ENCODE data around the gene H2BK1. TPM values are rescaled to one million over a fixed set of nuclear protein-coding genes. Genes with fewer than 3 reads are reported as not detected.

Gene H2BK1
- total and polyA plus RNA-seq, 12 donors: not detected

GRCh38 chr7:151237244-151238189, 27.2 kb upstream of the H2BK1 start:
- intact Hi-C loops (cut with DNase I): no loop called here
- 82 to 84% methylated on average over 44 of the region's 44 CpGs for WGBS, 2 donors
- Histone ChIP-seq H3K27ac (no peak overlapping the region), H3K4me1 (peaks cover 9 to 43% (median 26%) of the 10 kb centered on the region in 9 donors), H3K4me3 (no peak overlapping the region), H3K9me3 (no peaks in the 10 kb centered on the region), H3K27me3 (no peaks in the 10 kb centered on the region), H3K36me3 (peaks cover 0 to 85% (median 46%) of the 10 kb centered on the region in 9 donors)
- no peak for DNase-seq
- TF ChIP-seq CTCF (IDR thresholded peaks at IDR 0.05): no peak
- ATAC-seq: no peak

GRCh38 chr7:151236406-151236805, 26.1 kb upstream of the H2BK1 start:
- peaks cover 0 to 74% (median 40%) of the 10 kb centered on the region in 9 donors for H3K36me3 ChIP-seq
- DNase-seq (no peak), ATAC-seq (no peak)
- intact Hi-C loops (cut with DNase I): no loop called here
- TF ChIP-seq CTCF (IDR thresholded peaks at IDR 0.05): no peak
- H3K4me3 ChIP-seq: no peak overlapping the region
- H3K9me3 ChIP-seq: no peaks in the 10 kb centered on the region
- 86 to 89% methylated on average over 13 of the region's 13 CpGs for WGBS, 2 donors
- H3K27ac ChIP-seq: no peak overlapping the region
- peaks cover 12 to 48% (median 28%) of the 10 kb centered on the region in 9 donors for H3K4me1 ChIP-seq
- H3K27me3 ChIP-seq: no peaks in the 10 kb centered on the region

- H3K27ac ChIP-seq: no peak overlapping the region
- DNase-seq: no peak
- H3K9me3 ChIP-seq: no peaks in the 10 kb centered on the region
- no peaks in the 10 kb centered on the region for H3K27me3 ChIP-seq
- intact Hi-C loops (cut with DNase I): no loop called here
- H3K4me3 ChIP-seq: no peak overlapping the region
- WGBS, 2 donors: 80 to 87% methylated on average over 28 of the region's 28 CpGs
- no peak for ATAC-seq
- H3K36me3 ChIP-seq: peaks cover 0 to 63% (median 39%) of the 10 kb centered on the region in 9 donors
- peaks cover 12 to 41% (median 20%) of the 10 kb centered on the region in 9 donors for H3K4me1 ChIP-seq
- no peak for TF ChIP-seq CTCF (IDR thresholded peaks at IDR 0.05)
Measured at GRCh38 chr7:151235091-151235787, 25.0 kb upstream of the H2BK1 start.

- WGBS, 2 donors: 80 to 86% methylated on average over 9 of the region's 9 CpGs
- no peak for TF ChIP-seq CTCF (IDR thresholded peaks at IDR 0.05)
- peaks cover 12 to 35% (median 20%) of the 10 kb centered on the region in 9 donors for H3K4me1 ChIP-seq
- ATAC-seq (no peak), DNase-seq (no peak)
- peaks cover 0 to 48% (median 32%) of the 10 kb centered on the region in 9 donors for H3K36me3 ChIP-seq
- no peaks in the 10 kb centered on the region for H3K9me3 ChIP-seq
- H3K27me3 ChIP-seq: no peaks in the 10 kb centered on the region
- H3K27ac ChIP-seq: peak overlapping the region in 5 of 10 donors; percentile 89 to 94 (median 91)
- peak overlapping the region in 7 of 10 donors; percentile 88 to 99 (median 98) for H3K4me3 ChIP-seq
- intact Hi-C loops (cut with DNase I): no loop called here
Measured at GRCh38 chr7:151233804-151234203, 23.5 kb upstream of the H2BK1 start.
